Liver (tissue), 9 donors: ENCODE measurements around the gene LRRN1. TPM values are rescaled to one million over a fixed set of nuclear protein-coding genes. Genes with fewer than 3 reads are reported as not detected.

Experiments used
- DNase-seq: peaks from one replicate; pipeline ENCODE4 v3.0.0-alpha.2; 2017; ENCODE audit warnings: low spot score
- H3K27ac ChIP-seq, 2 donors: one replicate each; pipeline ENCODE4 v1.7.0; 2013; ENCODE audit warnings: inconsistent platforms in 2 of 2, low read length in 2 of 2, control low read depth in 1 of 2, low read depth in 1 of 2, mild to moderate bottlenecking in 1 of 2
- H3K27me3 ChIP-seq, 4 donors: one replicate each; pipeline versions ENCODE4 v1.6.1 to v1.7.0; 2013; ENCODE audit warnings: low read length in 3 of 4, inconsistent platforms in 1 of 4, mild to moderate bottlenecking in 1 of 4, moderate library complexity in 1 of 4; ENCODE audit not compliant: control insufficient read depth in 4 of 4, insufficient read depth in 4 of 4
- H3K36me3 ChIP-seq, 4 donors: one replicate each; pipeline versions ENCODE4 v1.6.1 to v1.7.0; 2013; ENCODE audit warnings: low read length in 3 of 4, mild to moderate bottlenecking in 3 of 4, low read depth in 1 of 4, moderate library complexity in 1 of 4; ENCODE audit not compliant: control insufficient read depth in 4 of 4, insufficient read depth in 3 of 4
- H3K4me1 ChIP-seq, 4 donors: one replicate each; pipeline versions ENCODE4 v1.6.1 to v1.7.0; 2013; ENCODE audit warnings: low read length in 3 of 4, mild to moderate bottlenecking in 3 of 4, moderate library complexity in 1 of 4; ENCODE audit not compliant: control insufficient read depth in 4 of 4, insufficient read depth in 4 of 4
- H3K4me3 ChIP-seq, 3 donors: one replicate each; pipeline versions ENCODE4 v1.6.1 to v1.7.0; 2013; ENCODE audit warnings: low read length in 3 of 3, control low read depth in 1 of 3, low read depth in 1 of 3, mild to moderate bottlenecking in 1 of 3
- H3K9ac ChIP-seq, 2 donors: one replicate each; pipeline ENCODE4 v1.7.0; 2013; ENCODE audit warnings: low read length in 2 of 2, mild to moderate bottlenecking in 2 of 2, moderate library complexity in 2 of 2, control low read depth in 1 of 2, low read depth in 1 of 2
- H3K9me3 ChIP-seq, 4 donors: one replicate each; pipeline versions ENCODE4 v1.6.1 to v1.7.0; 2013; ENCODE audit warnings: low read length in 3 of 4; ENCODE audit not compliant: control insufficient read depth in 4 of 4
- ATF3 ChIP-seq: IDR thresholded peaks from 2 replicates; pipeline ENCODE4 v1.6.1; 2016; ENCODE audit warnings: antibody characterized with exemption
- CTCF ChIP-seq: fragments of 150-350 bp; IDR thresholded peaks from 2 replicates; pipeline ENCODE4 v1.5.1; 2017; ENCODE audit warnings: improper control_type of control experiment, low read depth, low read length; ENCODE audit not compliant: missing input control
- EGR1 ChIP-seq, 2 donors: IDR thresholded peaks; 2 replicates each; pipeline ENCODE4 v1.6.1; 2016 to 2018; ENCODE audit warnings: antibody characterized with exemption in 2 of 2, low read depth in 2 of 2
- FOXA1 ChIP-seq: IDR thresholded peaks from 2 replicates; pipeline ENCODE4 v1.6.1; 2016; ENCODE audit warnings: antibody characterized with exemption
- FOXA2 ChIP-seq: IDR thresholded peaks from 2 replicates; pipeline ENCODE4 v1.6.1; 2016; ENCODE audit warnings: antibody characterized with exemption
- GABPA ChIP-seq, 2 donors: IDR thresholded peaks in 1 of 2; conservative IDR thresholded peaks in 1 of 2; 2 replicates each; pipeline ENCODE4 v1.6.1; 2016; ENCODE audit warnings: antibody characterized with exemption in 2 of 2, mild to moderate bottlenecking in 1 of 2, moderate library complexity in 1 of 2
- HNF4A ChIP-seq, 2 donors: conservative IDR thresholded peaks; 2 replicates each; pipeline ENCODE4 v1.6.1; 2016; ENCODE audit warnings: antibody characterized with exemption in 2 of 2, mild to moderate bottlenecking in 2 of 2
- HNF4G ChIP-seq: IDR thresholded peaks from 2 replicates; pipeline ENCODE4 v1.6.1; 2016; ENCODE audit warnings: antibody characterized with exemption
- JUND ChIP-seq, 2 donors: IDR thresholded peaks; 2 replicates each; pipeline ENCODE4 v1.6.1; 2016; ENCODE audit warnings: antibody characterized with exemption in 2 of 2
- MAX ChIP-seq: IDR thresholded peaks from 2 replicates; pipeline ENCODE4 v1.6.1; 2016; ENCODE audit warnings: antibody characterized with exemption
- NR2F2 ChIP-seq: IDR thresholded peaks from 2 replicates; pipeline ENCODE4 v1.6.1; 2016; ENCODE audit warnings: antibody characterized with exemption
- RAD21 ChIP-seq, 2 donors: IDR thresholded peaks; 2 replicates each; pipeline ENCODE4 v1.6.1; 2016; ENCODE audit warnings: antibody characterized with exemption in 2 of 2, mild to moderate bottlenecking in 2 of 2
- REST ChIP-seq: IDR thresholded peaks from 2 replicates; pipeline ENCODE4 v1.6.1; 2016; ENCODE audit warnings: antibody characterized with exemption, mild to moderate bottlenecking
- RXRA ChIP-seq, 2 donors: IDR thresholded peaks; 2 replicates each; pipeline ENCODE4 v1.6.1; 2017 to 2018; ENCODE audit warnings: antibody characterized with exemption in 2 of 2, mild to moderate bottlenecking in 1 of 2
- SP1 ChIP-seq: IDR thresholded peaks from 2 replicates; pipeline ENCODE4 v1.6.1; 2018; ENCODE audit warnings: antibody characterized with exemption, mild to moderate bottlenecking
- TAF1 ChIP-seq: conservative IDR thresholded peaks from 2 replicates; pipeline ENCODE4 v1.6.1; 2016; ENCODE audit warnings: antibody characterized with exemption, mild to moderate bottlenecking
- YY1 ChIP-seq: IDR thresholded peaks from 2 replicates; pipeline ENCODE4 v1.6.1; 2016; ENCODE audit warnings: antibody characterized with exemption, mild to moderate bottlenecking
- ZBTB33 ChIP-seq: IDR thresholded peaks from 2 replicates; pipeline ENCODE4 v1.6.1; 2016; ENCODE audit warnings: antibody characterized with exemption
- WGBS: extraction: QIAGEN DNeasy Blood & Tissue Kit; methylation state at CpG from one replicate; pipeline ENCODE4 v1.1.7; 2013; 5-methylcytosine and 5-hydroxymethylcytosine counted together
- polyA plus RNA-seq, 2 donors: library from polyadenylated mRNA; stranded (reverse) in 1 of 2; unstranded in 1 of 2; fragments of 200-250 nt in 1 of 2; fragments of >200 nt in 1 of 2; fragmentation: Nextera tagmentation in 1 of 2; extraction: Ambion mirVana in 1 of 2; gene quantifications; one replicate each; pipeline versions ENCODE4 v1.2.1 to v1.2.3, GENCODE V29; 2013 to 2015
- total RNA-seq, 2 donors: library from RNA; depleted of rRNA; stranded (reverse); fragments of >200 nt; gene quantifications; one replicate each; pipeline ENCODE4 v1.2.3, GENCODE V29; 2014
- donor health status: healthy.
- donor health status: healthy.
- donor health status: healthy.
- donor health status: healthy.
- donor health status: healthy.

The LRRN1 gene
- total and polyA plus RNA-seq, 4 donors: 0.14 to 0.59 (median 0.27) TPM

GRCh38 chr3:3765661-3766060 lies 33.6 kb upstream of the LRRN1 start:
- TF ChIP-seq FOXA2 (no peak), CTCF (no peak), TAF1 (no peak), GABPA (IDR thresholded peaks at IDR 0.05 in 1 of 2, conservative IDR thresholded peaks at IDR 0.05 in 1 of 2) (no peak), YY1 (no peak), MAX (no peak), REST (no peak), FOXA1 (no peak), ATF3 (no peak), JUND (IDR thresholded peaks at IDR 0.05) (no peak), HNF4A (conservative IDR thresholded peaks at IDR 0.05) (no peak), EGR1 (IDR thresholded peaks at IDR 0.05; ENCODE audit: low read depth in 2 of 2) (no peak), NR2F2 (no peak), ZBTB33 (no peak), HNF4G (no peak), RAD21 (IDR thresholded peaks at IDR 0.05) (no peak), SP1 (no peak), RXRA (IDR thresholded peaks at IDR 0.05) (no peak)
- no peaks in the 10 kb centered on the region for H3K27me3 ChIP-seq
- H3K9ac ChIP-seq: no peak overlapping the region
- no peaks in the 10 kb centered on the region for H3K4me1 ChIP-seq
- WGBS: 86% methylated on average over 4 of the region's 4 CpGs
- H3K27ac ChIP-seq: no peak overlapping the region
- H3K4me3 ChIP-seq: no peak overlapping the region
- DNase-seq: no peak
- no peaks in the 10 kb centered on the region for H3K9me3 ChIP-seq
- H3K36me3 ChIP-seq: no peaks in the 10 kb centered on the region

- Histone ChIP-seq H3K4me1 (no peaks in the 10 kb centered on the region), H3K27ac (no peak overlapping the region), H3K36me3 (no peaks in the 10 kb centered on the region), H3K27me3 (no peaks in the 10 kb centered on the region), H3K9me3 (no peaks in the 10 kb centered on the region), H3K9ac (no peak overlapping the region), H3K4me3 (no peak overlapping the region)
- 54% methylated on average over 1 of the region's 1 CpG for whole genome bisulfite sequencing
- no peak for DNase-seq
- TF ChIP-seq CTCF: no peak
- no peak for TF ChIP-seq TAF1
- TF ChIP-seq RXRA (IDR thresholded peaks at IDR 0.05): no peak
- no peak for TF ChIP-seq ATF3
- no peak for TF ChIP-seq HNF4A (conservative IDR thresholded peaks at IDR 0.05)
- no peak for TF ChIP-seq MAX
- no peak for TF ChIP-seq SP1
- TF ChIP-seq NR2F2: no peak
- TF ChIP-seq EGR1 (IDR thresholded peaks at IDR 0.05; ENCODE audit: low read depth in 2 of 2): no peak
- no peak for TF ChIP-seq JUND (IDR thresholded peaks at IDR 0.05)
Observed at GRCh38 chr3:3766140-3766539, 33.1 kb upstream of the LRRN1 start.
